GM12875 (cell line): ENCODE data around the gene CRYL1.

Source experiments
- H3K4me3 ChIP-seq: one replicate; pipeline ENCODE4 v1.5.1; 2011; ENCODE audit warnings: low read depth, low read length, control low read depth
- TF ChIP-seq, protein P1 (sequence below): IDR thresholded peaks from 2 replicates; pipeline ENCODE4 v1.5.1; 2011; ENCODE audit warnings: low read depth, mild to moderate bottlenecking, control low read depth, inconsistent platforms, low read length, moderate library complexity, borderline replicate concordance; ENCODE audit not compliant: insufficient read depth

CRYL1 gene

DNA sequence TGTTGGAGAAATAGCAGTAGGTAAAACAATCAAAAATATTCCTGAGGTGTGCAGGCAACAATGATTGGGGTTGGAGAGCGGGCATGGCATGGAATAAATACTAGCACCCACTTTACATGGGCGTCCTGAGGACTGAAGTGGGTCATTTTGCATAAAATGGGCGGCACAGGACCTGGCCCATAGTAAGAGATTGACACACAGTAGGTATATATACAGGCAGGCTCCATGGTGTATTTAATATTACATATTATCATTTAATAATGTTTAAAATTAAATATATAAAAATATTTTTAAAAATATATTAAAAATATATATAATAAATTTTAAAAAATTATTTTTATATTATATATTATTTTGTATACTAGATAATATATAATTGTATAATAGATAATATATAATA lies 48.3 kb downstream of the CRYL1 start:
- TF ChIP-seq, protein P1, sequence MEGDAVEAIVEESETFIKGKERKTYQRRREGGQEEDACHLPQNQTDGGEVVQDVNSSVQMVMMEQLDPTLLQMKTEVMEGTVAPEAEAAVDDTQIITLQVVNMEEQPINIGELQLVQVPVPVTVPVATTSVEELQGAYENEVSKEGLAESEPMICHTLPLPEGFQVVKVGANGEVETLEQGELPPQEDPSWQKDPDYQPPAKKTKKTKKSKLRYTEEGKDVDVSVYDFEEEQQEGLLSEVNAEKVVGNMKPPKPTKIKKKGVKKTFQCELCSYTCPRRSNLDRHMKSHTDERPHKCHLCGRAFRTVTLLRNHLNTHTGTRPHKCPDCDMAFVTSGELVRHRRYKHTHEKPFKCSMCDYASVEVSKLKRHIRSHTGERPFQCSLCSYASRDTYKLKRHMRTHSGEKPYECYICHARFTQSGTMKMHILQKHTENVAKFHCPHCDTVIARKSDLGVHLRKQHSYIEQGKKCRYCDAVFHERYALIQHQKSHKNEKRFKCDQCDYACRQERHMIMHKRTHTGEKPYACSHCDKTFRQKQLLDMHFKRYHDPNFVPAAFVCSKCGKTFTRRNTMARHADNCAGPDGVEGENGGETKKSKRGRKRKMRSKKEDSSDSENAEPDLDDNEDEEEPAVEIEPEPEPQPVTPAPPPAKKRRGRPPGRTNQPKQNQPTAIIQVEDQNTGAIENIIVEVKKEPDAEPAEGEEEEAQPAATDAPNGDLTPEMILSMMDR: no peak
- H3K4me3 ChIP-seq: no peak overlapping the region

DNA sequence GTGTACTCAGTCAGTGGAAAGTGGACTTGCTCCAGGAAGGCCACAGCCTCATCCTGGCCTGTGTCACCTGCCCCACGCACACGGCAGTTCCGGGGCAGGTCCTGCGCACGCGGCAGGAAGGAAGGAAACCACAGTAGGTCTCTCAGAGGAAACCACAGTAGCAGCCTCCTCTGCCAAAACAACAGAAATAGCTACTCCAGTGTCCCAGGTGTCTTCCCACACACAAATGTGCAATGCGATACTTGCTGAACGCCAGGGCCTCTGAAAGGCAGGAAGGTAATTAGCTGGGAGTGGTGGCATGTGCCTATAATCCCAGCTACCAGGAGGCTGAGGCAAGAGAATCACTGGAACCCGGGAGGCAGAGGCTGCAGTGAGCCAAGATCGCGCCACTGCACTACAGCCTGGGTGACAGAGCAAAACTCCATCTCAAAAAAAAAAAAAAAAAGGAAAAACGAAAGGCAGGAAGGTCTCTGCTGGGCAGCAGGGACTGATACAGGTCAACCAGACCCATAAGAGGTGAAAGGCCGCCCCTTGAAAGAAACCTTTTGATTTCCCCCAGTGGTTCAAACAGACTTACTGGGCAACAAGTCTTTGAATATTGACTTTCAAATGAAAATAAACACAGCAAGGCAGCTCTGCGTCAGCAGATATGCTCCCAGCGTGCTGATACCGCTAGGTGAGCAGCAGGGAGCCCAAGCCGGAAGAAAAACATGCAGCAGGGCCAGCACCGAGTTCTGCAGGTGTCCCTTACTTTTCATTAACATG lies 49.5 kb downstream of the CRYL1 start:
- H3K4me3 ChIP-seq: no peak overlapping the region

DNA sequence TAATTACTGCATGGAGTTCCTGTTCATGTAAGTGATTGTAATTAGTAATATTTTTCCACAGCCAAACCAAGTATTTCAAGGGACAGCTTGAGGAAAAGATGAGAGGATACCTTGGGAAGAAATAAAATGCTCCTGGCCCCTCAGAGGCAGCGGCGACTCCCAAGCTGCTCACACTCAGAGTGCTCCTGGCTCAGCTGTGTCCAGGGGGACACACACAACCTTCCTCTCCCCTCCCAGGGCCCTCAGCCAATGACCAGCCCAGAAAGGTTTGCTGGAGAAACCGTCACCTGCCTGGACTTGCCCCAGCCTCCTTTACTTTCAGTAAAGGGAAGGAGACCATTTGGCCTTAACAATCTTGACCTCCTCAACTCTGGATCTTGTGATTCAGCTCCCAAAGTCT lies 51.1 kb downstream of the CRYL1 start:
- no peak overlapping the region for H3K4me3 ChIP-seq
- TF ChIP-seq, protein P1: no peak

More for the DNA sequence above, 49.5 kb downstream of the CRYL1 start:
- TF ChIP-seq, protein P1: no peak

DNA sequence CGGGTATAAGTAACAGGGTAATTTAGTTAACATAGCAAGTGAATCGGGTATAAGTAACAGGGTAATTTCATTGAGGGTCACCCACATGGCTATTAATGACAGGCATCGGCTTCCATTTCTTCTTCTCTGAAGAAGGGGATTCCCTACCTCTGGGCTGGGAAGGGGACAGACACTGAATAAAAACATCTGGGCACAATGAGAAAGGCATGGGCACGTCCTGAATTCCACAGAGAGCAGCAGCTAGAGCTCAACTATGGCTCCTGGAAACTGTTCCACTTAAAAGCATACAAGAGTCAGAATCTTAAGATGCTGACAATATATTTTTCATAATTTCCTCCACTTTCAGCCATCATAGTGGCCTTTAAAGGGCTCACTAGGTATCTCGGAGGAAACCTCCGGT lies 51.8 kb downstream of the CRYL1 start:
- TF ChIP-seq, protein P1: no peak
- no peak overlapping the region for H3K4me3 ChIP-seq

DNA sequence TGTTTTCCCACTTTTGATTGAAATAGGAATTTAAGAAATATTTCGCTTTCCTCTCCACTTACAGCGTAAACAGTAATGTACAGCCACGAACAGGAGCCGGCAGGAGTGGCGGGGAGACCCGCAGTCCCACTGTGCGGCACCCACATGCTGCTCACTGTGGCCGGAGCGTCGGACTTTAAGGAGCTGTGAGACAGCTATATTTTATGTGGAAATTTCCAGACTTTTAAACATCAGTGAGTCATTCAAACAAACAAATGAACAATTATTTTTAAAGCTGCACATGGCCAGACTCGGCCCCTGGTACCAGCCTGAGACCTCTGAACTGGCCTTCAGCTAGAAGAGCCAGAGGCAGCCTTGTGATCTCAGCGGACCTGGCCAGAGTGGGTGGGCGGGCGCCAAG lies 52.5 kb downstream of the CRYL1 start:
- H3K4me3 ChIP-seq: no peak overlapping the region
- TF ChIP-seq, protein P1: no peak

DNA sequence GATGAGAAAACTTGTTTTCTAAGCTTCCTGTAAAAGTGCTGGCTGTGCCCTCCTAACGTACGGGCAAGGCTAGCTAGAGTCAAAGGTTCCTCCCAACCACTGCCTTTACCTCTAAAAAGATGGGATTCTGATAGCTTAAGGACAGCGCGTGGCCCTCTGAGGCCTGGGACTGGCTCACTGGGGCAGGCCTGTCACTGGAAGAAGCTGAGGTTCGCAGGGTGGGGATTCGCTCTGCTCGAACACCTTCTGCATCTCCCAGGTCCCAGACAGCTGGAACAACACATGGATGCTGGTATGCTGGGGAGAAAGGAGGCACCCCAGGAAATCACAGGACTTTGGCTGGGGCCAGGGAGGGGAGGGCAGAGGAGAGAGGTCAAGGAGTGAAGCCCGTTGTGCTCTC lies 53.1 kb downstream of the CRYL1 start:
- TF ChIP-seq, protein P1: no peak
- no peak overlapping the region for H3K4me3 ChIP-seq

DNA sequence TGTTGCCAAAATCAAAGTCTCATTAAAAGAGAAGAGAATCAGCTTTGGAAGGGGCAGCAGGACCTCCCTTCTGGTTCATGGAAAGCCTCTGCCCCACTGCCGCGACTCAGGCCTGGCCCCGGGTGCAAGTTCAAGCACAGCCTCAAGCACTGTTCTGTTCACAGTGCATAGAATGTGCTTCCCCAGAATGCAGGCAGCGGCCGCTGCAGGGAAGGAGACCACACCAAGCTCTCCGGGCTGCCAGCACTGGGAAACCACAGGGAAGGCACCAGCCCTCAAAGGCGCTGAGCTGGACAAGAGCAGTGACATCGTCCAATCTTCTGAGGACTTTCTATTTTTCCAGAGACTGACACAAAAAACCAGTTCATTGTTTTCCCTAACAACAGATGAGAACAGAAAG lies 55.5 kb downstream of the CRYL1 start:
- TF ChIP-seq, protein P1: no peak
- no peak overlapping the region for H3K4me3 ChIP-seq
